PC-9 (cell line): ENCODE results near the gene CDH26. TPM values are rescaled to one million over a fixed set of nuclear protein-coding genes. Genes with fewer than 3 reads are reported as not detected.

ENCODE experiments used
- BruUV-seq: library from RNA; stranded (reverse); fragments of 400-500 nt; replicated peaks from 2 replicates; lab custom pipeline; 2021; lab: Mats Ljungman, UMichigan
- CTCF ChIA-PET: fragments of 300-600 bp; sonication (Branson Sonifier 250); formaldehyde crosslinking; loops from one replicate; lab custom pipeline; 2022; ENCODE audit warnings: antibody characterized with exemption; lab: Charles Lee
- POLR2A ChIA-PET: fragments of 300-600 bp; sonication (Branson Sonifier 250); formaldehyde crosslinking; loops from one replicate; lab custom pipeline; 2022; ENCODE audit warnings: antibody characterized with exemption; ENCODE audit not compliant: unreplicated experiment; lab: Charles Lee
- DNase-seq, 2 experiments: peaks; one replicate each; pipeline versions ENCODE4 v3.0.0 to v3.0.0-alpha.2; 2015 to 2022; ENCODE audit warnings: mixed read lengths in 1 of 2
- H2AFZ ChIP-seq: fragments of 200-600 bp; sonication (generic); 2 replicates; pipeline ENCODE4 v1.8.1; 2017; ENCODE audit warnings: antibody characterized with exemption
- H3F3A ChIP-seq: fragments of 200-600 bp; sonication (generic); 2 replicates; pipeline ENCODE4 v1.8.1; 2017; ENCODE audit warnings: antibody characterized with exemption, mild to moderate bottlenecking, low read depth; ENCODE audit not compliant: insufficient read depth
- H3K27ac ChIP-seq: fragments of 200-600 bp; sonication (generic); 2 replicates; pipeline ENCODE4 v1.6.1; 2016; ENCODE audit warnings: mixed run types
- H3K27me3 ChIP-seq: fragments of 200-600 bp; sonication (generic); 2 replicates; pipeline ENCODE4 v1.6.1; 2016; ENCODE audit warnings: low read depth, mixed run types; ENCODE audit not compliant: insufficient read depth
- H3K36me3 ChIP-seq: fragments of 200-600 bp; sonication (generic); 2 replicates; pipeline ENCODE4 v1.6.1; 2016; ENCODE audit warnings: low read depth, mixed run types
- H3K4me1 ChIP-seq: fragments of 200-600 bp; sonication (generic); replicated peaks from 2 replicates; pipeline ENCODE4 v1.6.1; 2016; ENCODE audit warnings: mixed run types; ENCODE audit not compliant: insufficient read depth
- H3K4me2 ChIP-seq: fragments of 200-600 bp; sonication (generic); 2 replicates; pipeline ENCODE4 v1.6.1; 2017; ENCODE audit warnings: mixed run types
- H3K4me3 ChIP-seq: fragments of 200-600 bp; sonication (generic); 2 replicates; pipeline ENCODE4 v1.6.1; 2016; ENCODE audit warnings: mixed run types
- H3K79me2 ChIP-seq: fragments of 200-600 bp; sonication (generic); 2 replicates; pipeline ENCODE4 v1.6.1; 2017; ENCODE audit warnings: low read depth, mixed run types
- H3K9me2 ChIP-seq: fragments of 200-600 bp; sonication (generic); 2 replicates; pipeline ENCODE4 v1.8.1; 2017; ENCODE audit warnings: mild to moderate bottlenecking; ENCODE audit not compliant: insufficient read depth
- H3K9me3 ChIP-seq: fragments of 200-600 bp; sonication (generic); 2 replicates; pipeline ENCODE4 v1.8.1; 2016; ENCODE audit warnings: low read depth; ENCODE audit not compliant: insufficient read depth
- H4K20me1 ChIP-seq: fragments of 200-600 bp; sonication (generic); 2 replicates; pipeline ENCODE4 v1.8.1; 2017; ENCODE audit not compliant: insufficient read depth
- CTCF ChIP-seq: fragments of 200-600 bp; sonication (generic); conservative IDR thresholded peaks from 2 replicates; pipeline ENCODE4 v1.6.1; 2017; ENCODE audit warnings: mixed run types, antibody characterized with exemption, mild to moderate bottlenecking, moderate library complexity
- EZH2 ChIP-seq: fragments of 200-600 bp; sonication (generic); IDR thresholded peaks from 2 replicates; pipeline ENCODE4 v1.8.0; 2017; ENCODE audit warnings: antibody characterized with exemption, low read depth
- intact Hi-C: fragments of 100-400 bp; cut with micrococcal nuclease; formaldehyde crosslinking; loops from one replicate; pipeline ENCODE4 v1.10.0; 2022; ENCODE audit not compliant: unreplicated experiment
- total RNA-seq: library from RNA; stranded (reverse); gene quantifications from 2 replicates; pipeline ENCODE4 v1.2.3, GENCODE V29; 2021

The CDH26 gene
- total RNA-seq, 1 experiment from 2014 or later = 1.1 TPM

GRCh38 chr20:59988141-59988540 is 29.9 kb downstream of the CDH26 start:
- intact Hi-C loops = loop anchor here (2.0 to 5.0 kb wide), 2 partner anchors 46 to 63 kb away; partner anchors contain the start of genes FAM217B and PPP1R3D
- ChIA-PET POLR2A (interaction anchor here (0.5 to 1.0 kb wide), 3 partner anchors 48 to 69 kb away, joined by 3 to 9 read pairs (median 6); partner anchors contain the start of genes FAM217B and PPP1R3D), CTCF (no interaction called here)
- Histone ChIP-seq H3K4me2 (peak overlapping the region; percentile 73), H3K9me3 (no peaks in the 10 kb centered on the region; the same call in 1 of the 2 replicates), H3K79me2 (no peaks in the 10 kb centered on the region), H3K4me1 (peaks cover 42% of the 10 kb centered on the region), H2AFZ (peak overlapping the region; percentile 29; the same call in 1 of the 2 replicates), H3K27me3 (no peaks in the 10 kb centered on the region), H3K4me3 (peak overlapping the region; percentile 25; the same call in 1 of the 2 replicates), H4K20me1 (no peaks in the 10 kb centered on the region), H3K9me2 (no peaks in the 10 kb centered on the region), H3K27ac (peak overlapping the region; percentile 71), H3K36me3 (no peaks in the 10 kb centered on the region), H3F3A (peaks cover 10% of the 10 kb centered on the region)
- no TSS peak for BruUV-seq
- DNase-seq = peak; percentile 95
- TF ChIP-seq CTCF (no peak), EZH2 (no peak)

DNA sequence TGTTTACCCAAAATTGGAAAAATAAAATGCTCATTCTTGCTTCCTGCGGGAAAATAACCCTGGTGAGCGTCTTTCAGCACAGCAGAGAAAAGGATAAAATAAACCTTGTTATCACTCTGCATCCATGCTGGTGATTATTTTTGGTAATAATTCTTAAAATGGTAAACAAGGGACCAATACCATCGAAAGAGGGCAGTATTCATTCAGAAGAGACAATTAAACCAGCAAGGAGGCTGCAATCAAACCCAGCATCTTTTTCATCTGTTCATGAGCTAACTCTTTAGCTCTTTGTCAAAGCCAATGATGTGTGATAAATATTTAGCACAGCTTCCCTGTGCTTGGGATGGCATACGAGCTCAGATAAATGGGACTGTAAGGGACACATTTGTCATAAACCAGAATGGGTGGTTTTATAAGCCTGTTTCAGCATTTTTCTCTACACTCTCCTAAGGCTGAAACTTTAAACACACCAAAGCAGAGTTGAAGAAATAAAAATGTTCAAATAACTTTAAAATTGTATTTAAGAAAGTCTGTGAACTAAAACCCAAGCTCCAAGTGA is 34.4 kb downstream of the CDH26 start:
- no peaks in the 10 kb centered on the region for H3K36me3 ChIP-seq
- no peak overlapping the region for H3K4me3 ChIP-seq
- ChIA-PET CTCF (interaction anchor here (1.0 kb wide), 1 partner anchor 58 kb away, joined by 7 read pairs; no protein-coding TSS in a partner anchor), POLR2A (no interaction called here)
- no peaks in the 10 kb centered on the region for H3K9me3 ChIP-seq
- no peak overlapping the region for H2AFZ ChIP-seq
- H3F3A ChIP-seq = peaks cover 10% of the 10 kb centered on the region
- H3K79me2 ChIP-seq = no peaks in the 10 kb centered on the region
- no peaks in the 10 kb centered on the region for H4K20me1 ChIP-seq
- no peak overlapping the region for H3K4me2 ChIP-seq
- no peaks in the 10 kb centered on the region; the same call in 1 of the 2 replicates for H3K9me2 ChIP-seq
- H3K4me1 ChIP-seq = peaks cover 44% of the 10 kb centered on the region
- BruUV-seq = no TSS peak
- H3K27ac ChIP-seq = no peak overlapping the region
- DNase-seq = peak in 1 of 2 experiments; percentile 41
- intact Hi-C loops = no loop called here
- H3K27me3 ChIP-seq = no peaks in the 10 kb centered on the region
- TF ChIP-seq EZH2 (no peak), CTCF (peak; percentile 35; the same call in 1 of the 2 replicates)

DNA sequence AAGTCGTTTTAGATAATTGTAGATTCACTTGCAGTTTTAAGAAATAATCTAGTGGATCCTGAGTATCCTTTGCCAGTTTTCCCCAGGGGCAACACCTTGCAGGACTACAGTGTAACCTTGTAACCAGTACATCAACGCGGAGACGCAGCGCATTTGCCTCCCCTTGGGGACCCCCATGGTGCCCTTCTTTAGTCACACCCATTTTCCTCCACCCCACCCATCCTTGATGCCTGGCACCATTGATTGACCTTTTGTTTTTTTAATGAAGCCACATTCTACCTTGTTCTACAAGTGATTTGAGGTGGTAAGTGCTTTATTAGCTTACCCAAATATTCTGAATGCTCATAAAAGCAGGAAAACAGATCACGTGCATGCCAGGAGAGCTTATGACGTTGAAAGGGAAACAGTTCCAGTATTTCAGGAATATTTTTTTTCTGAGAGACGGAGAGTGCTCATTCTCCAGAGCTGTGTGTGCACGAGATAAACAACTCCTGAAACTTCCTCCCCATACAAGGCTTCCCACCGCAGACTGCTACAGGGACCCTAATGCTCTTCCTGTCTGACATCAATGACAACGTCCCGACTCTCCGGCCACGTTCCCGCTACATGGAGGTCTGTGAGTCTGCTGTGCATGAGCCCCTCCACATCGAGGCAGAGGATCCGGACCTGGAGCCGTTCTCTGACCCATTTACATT is 35.7 kb downstream of the CDH26 start:
- Histone ChIP-seq H3K27me3 (no peaks in the 10 kb centered on the region), H4K20me1 (no peaks in the 10 kb centered on the region), H3F3A (peaks cover 3% of the 10 kb centered on the region), H3K36me3 (no peaks in the 10 kb centered on the region), H3K4me1 (peaks cover 32% of the 10 kb centered on the region), H3K27ac (no peak overlapping the region), H3K9me3 (no peaks in the 10 kb centered on the region), H3K4me2 (no peak overlapping the region), H2AFZ (no peak overlapping the region), H3K9me2 (no peaks in the 10 kb centered on the region; the same call in 1 of the 2 replicates), H3K4me3 (no peak overlapping the region), H3K79me2 (no peaks in the 10 kb centered on the region)
- intact Hi-C loops = loop anchor here (1.0 to 2.0 kb wide), 2 partner anchors 22 to 49 kb away; no protein-coding TSS in a partner anchor
- DNase-seq = no peak
- CTCF ChIA-PET = no interaction called here
- TF ChIP-seq CTCF (no peak), EZH2 (no peak)
- BruUV-seq = no TSS peak
- POLR2A ChIA-PET = no interaction called here
